ENCODE measurements around the gene MTUS2.
A peak's percentile ranks its signal among the peaks of the same experiment; 100 is the strongest.

The MTUS2 gene

DNA sequence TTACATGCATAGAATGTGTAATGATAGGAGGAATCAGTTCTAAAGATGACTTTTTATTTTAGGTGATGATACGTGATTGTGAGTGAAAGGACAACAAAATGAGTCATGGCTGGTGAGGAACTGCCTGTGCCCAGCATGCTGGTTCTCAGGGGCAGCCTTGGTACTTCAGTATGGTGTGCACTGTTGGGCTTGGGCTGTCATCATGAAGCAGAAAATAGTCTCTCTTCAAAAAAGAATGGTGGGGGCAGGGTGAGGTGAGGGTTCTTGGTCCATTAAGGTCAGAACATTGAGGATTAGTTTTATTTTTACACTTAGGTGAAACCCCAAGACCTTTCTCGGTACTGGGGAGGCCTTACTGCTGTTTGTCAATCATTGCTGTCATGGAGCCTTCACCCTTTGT lies 309.5 kb downstream of the MTUS2 start:
- Histone ChIP-seq H3K27me3 (ENCODE audit: control insufficient read depth in 1 of 2, insufficient read depth in 2 of 2, low read length in 2 of 2) (no peaks in the 10 kb centered on the region), H3K27ac (ENCODE audit: low read length) (no peak overlapping the region), H3K36me3 (ENCODE audit: control insufficient read depth in 2 of 2, insufficient read depth in 2 of 2, low read length in 2 of 2) (no peaks in the 10 kb centered on the region), H3K9ac (ENCODE audit: low read length in 2 of 2) (no peak overlapping the region), H3K9me3 (ENCODE audit: control insufficient read depth in 2 of 2, low read length in 2 of 2) (peaks cover 0 to 2% of the 10 kb centered on the region in 2 donors), H3K4me1 (ENCODE audit: control insufficient read depth, insufficient read depth, low read length) (no peaks in the 10 kb centered on the region), H3K4me3 (ENCODE audit: low read length in 2 of 2) (no peak overlapping the region)

DNA sequence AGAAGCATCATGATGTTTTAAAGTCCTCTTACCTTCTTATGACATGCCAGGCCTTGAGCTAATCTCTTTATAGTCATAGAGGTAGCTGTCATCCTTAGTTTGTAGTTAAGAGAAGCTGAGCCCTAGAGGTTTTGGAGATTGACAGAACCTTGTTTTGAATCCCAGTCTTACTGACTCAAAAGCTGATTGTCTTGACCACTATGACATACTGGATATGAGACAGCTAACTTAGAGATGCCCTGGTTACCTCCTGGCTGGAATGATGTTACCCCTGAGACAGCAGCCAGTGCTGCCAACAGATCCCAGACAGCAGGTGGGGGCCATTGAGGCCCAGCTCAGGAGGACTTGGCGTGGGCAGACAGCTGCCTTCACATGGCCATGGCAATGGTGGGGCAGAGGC lies 311.0 kb downstream of the MTUS2 start:
- H3K4me3 ChIP-seq (ENCODE audit: low read length in 2 of 2), result no peak overlapping the region
- peaks cover 0 to 2% of the 10 kb centered on the region in 2 donors for H3K9me3 ChIP-seq (ENCODE audit: control insufficient read depth in 2 of 2, low read length in 2 of 2)
- no peak overlapping the region for H3K9ac ChIP-seq (ENCODE audit: low read length in 2 of 2)
- H3K4me1 ChIP-seq (ENCODE audit: control insufficient read depth, insufficient read depth, low read length), result no peaks in the 10 kb centered on the region
- no peak overlapping the region for H3K27ac ChIP-seq (ENCODE audit: low read length)
- H3K27me3 ChIP-seq (ENCODE audit: control insufficient read depth in 1 of 2, insufficient read depth in 2 of 2, low read length in 2 of 2), result no peaks in the 10 kb centered on the region
- H3K36me3 ChIP-seq (ENCODE audit: control insufficient read depth in 2 of 2, insufficient read depth in 2 of 2, low read length in 2 of 2), result no peaks in the 10 kb centered on the region

DNA sequence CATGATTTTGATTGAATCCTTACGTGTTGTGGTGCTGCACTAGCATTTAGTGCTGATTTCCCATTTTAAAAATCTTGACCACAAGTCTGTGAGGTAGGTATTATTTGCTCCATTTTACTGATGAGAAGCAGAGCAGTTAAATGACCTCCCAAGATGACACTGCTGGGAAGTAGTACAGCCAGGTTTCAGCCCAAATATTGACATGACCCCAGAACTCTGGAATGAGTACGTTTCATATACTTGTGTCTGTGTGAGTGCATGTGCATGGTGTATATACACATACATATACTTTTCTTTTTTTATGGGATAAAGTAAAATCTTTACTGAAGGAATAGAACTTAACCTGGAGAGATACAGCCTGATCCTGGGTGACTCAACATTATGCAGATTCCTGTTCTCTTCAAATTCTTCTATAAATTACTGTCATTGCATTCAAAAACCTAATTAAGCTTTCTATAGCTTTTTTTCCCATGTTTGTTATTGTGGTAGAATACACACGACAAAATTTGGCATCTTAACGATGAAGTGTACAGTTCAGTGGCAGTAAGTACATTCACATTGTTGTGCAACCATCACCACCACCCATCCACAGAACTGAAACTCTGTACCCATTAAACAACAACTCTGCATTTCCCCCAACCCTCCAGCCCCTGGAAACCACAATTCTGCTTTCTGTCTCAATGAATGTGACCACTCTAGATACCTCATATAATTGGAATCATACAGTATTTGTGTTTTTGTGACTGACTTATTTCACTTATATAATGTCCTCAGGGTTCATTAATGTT lies 311.9 kb downstream of the MTUS2 start:
- no peaks in the 10 kb centered on the region for H3K27me3 ChIP-seq (ENCODE audit: control insufficient read depth in 1 of 2, insufficient read depth in 2 of 2, low read length in 2 of 2)
- no peak overlapping the region for H3K9ac ChIP-seq (ENCODE audit: low read length in 2 of 2)
- H3K27ac ChIP-seq (ENCODE audit: low read length), result no peak overlapping the region
- H3K36me3 ChIP-seq (ENCODE audit: control insufficient read depth in 2 of 2, insufficient read depth in 2 of 2, low read length in 2 of 2), result no peaks in the 10 kb centered on the region
- no peak overlapping the region for H3K4me3 ChIP-seq (ENCODE audit: low read length in 2 of 2)
- H3K9me3 ChIP-seq (ENCODE audit: control insufficient read depth in 2 of 2, low read length in 2 of 2), result peaks cover 0 to 6% of the 10 kb centered on the region in 2 donors
- H3K4me1 ChIP-seq (ENCODE audit: control insufficient read depth, insufficient read depth, low read length), result no peaks in the 10 kb centered on the region

DNA sequence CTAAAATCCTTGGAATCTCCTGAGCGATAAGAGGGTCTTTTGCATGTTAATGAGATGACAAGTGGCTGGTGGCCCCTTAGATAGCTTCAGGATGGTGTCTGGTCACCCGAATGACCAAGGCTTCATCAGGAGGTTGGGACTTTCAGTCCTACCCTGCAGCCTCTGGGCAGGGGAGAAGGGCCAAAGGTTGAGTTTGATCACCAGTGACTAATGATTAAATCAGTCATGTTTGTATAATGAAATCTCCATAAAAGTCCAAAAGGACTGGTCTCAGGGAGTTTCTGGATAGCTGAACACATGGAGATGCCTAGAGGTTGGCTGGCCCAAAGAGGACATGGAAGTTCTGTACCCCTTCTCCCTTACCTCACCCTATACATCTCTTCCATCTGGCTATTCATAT lies 316.2 kb downstream of the MTUS2 start:
- Histone ChIP-seq H3K27me3 (ENCODE audit: control insufficient read depth in 1 of 2, insufficient read depth in 2 of 2, low read length in 2 of 2) (no peaks in the 10 kb centered on the region), H3K9me3 (ENCODE audit: control insufficient read depth in 2 of 2, low read length in 2 of 2) (peaks cover 0 to 9% of the 10 kb centered on the region in 2 donors), H3K9ac (ENCODE audit: low read length in 2 of 2) (no peak overlapping the region)

DNA sequence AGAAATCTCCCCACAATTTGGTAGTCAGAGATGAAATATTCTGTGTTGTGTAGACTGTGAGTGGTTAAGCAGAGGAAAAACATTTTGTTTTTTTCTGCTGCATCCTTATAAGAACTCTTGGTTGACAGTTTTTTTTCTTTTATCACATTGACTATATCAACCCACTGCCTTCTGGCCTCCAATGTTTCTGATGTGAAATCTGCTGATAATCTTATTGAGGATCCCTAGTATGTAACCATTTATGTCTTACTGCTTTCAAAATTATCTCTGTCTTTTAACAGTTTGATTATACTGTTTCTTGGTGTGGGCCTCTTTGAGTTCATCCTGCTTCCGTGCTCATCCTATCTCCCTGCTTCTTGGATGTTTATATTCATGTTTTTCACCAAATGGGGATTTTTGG lies 316.9 kb downstream of the MTUS2 start:
- peaks cover 0 to 9% of the 10 kb centered on the region in 2 donors for H3K9me3 ChIP-seq (ENCODE audit: control insufficient read depth in 2 of 2, low read length in 2 of 2)
- no peaks in the 10 kb centered on the region for H3K27me3 ChIP-seq (ENCODE audit: control insufficient read depth in 1 of 2, insufficient read depth in 2 of 2, low read length in 2 of 2)
- H3K9ac ChIP-seq (ENCODE audit: low read length in 2 of 2), result no peak overlapping the region
- H3K4me3 ChIP-seq (ENCODE audit: low read length in 2 of 2), result no peak overlapping the region
- no peaks in the 10 kb centered on the region for H3K36me3 ChIP-seq (ENCODE audit: control insufficient read depth in 2 of 2, insufficient read depth in 2 of 2, low read length in 2 of 2)
- no peak overlapping the region for H3K27ac ChIP-seq (ENCODE audit: low read length)
- peaks cover 12% of the 10 kb centered on the region for H3K4me1 ChIP-seq (ENCODE audit: control insufficient read depth, insufficient read depth, low read length)

More for the DNA sequence above, 316.2 kb downstream of the MTUS2 start:
- Histone ChIP-seq H3K4me1 (ENCODE audit: control insufficient read depth, insufficient read depth, low read length) (peaks cover 12% of the 10 kb centered on the region), H3K4me3 (ENCODE audit: low read length in 2 of 2) (no peak overlapping the region), H3K27ac (ENCODE audit: low read length) (no peak overlapping the region), H3K36me3 (ENCODE audit: control insufficient read depth in 2 of 2, insufficient read depth in 2 of 2, low read length in 2 of 2) (no peaks in the 10 kb centered on the region)

DNA sequence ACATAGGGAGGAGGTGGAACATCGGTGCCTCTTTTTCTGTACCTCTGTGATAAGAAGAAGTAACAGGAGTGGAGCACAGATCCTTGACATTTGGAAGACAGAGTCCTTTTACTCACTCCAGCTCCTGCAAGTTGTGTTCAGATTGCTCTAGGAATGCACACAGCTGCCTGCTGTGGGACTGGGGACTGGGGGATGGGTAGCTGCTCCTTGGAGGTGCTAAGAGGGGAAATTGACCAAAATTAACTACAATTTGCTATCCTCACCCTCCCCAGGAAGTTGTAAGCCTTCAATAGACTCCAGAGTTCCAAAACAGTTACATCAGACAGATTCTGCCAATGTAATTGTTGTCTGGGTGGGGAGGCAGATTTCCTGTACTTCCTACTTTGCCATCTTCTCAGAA lies 317.9 kb downstream of the MTUS2 start:
- H3K4me1 ChIP-seq (ENCODE audit: control insufficient read depth, insufficient read depth, low read length), result peaks cover 12% of the 10 kb centered on the region
- no peak overlapping the region for H3K27ac ChIP-seq (ENCODE audit: low read length)
- no peak overlapping the region for H3K9ac ChIP-seq (ENCODE audit: low read length in 2 of 2)
- H3K36me3 ChIP-seq (ENCODE audit: control insufficient read depth in 2 of 2, insufficient read depth in 2 of 2, low read length in 2 of 2), result no peaks in the 10 kb centered on the region
- no peaks in the 10 kb centered on the region for H3K27me3 ChIP-seq (ENCODE audit: control insufficient read depth in 1 of 2, insufficient read depth in 2 of 2, low read length in 2 of 2)
- peaks cover 0 to 7% of the 10 kb centered on the region in 2 donors for H3K9me3 ChIP-seq (ENCODE audit: control insufficient read depth in 2 of 2, low read length in 2 of 2)
- H3K4me3 ChIP-seq (ENCODE audit: low read length in 2 of 2), result no peak overlapping the region

DNA sequence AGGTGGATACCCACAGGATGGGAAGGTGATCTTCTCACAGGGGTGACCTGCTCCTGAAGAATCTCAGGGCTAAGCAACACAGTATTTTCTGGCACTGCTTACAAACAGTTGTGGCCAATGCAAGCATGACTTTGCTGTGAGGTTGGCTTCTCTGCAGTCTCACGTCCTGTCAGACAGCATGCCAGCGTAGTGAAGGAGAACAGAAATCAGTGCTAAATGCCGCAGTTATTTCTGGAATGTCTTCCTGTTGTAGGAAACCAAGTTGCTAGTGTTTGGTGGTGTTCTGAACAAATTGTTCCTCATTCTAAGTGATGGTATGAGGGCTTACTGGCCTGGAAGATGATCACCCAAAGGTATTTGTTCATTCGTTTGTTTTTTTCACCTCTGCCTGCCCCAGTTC lies 320.1 kb downstream of the MTUS2 start:
- no peaks in the 10 kb centered on the region for H3K36me3 ChIP-seq (ENCODE audit: control insufficient read depth in 2 of 2, insufficient read depth in 2 of 2, low read length in 2 of 2)
- peak overlapping the region in 1 of 2 donors; percentile 31 for H3K4me3 ChIP-seq (ENCODE audit: low read length in 2 of 2)
- H3K9ac ChIP-seq (ENCODE audit: low read length in 2 of 2), result peak overlapping the region in 1 of 2 donors; percentile 42
- H3K9me3 ChIP-seq (ENCODE audit: control insufficient read depth in 2 of 2, low read length in 2 of 2), result peaks cover 0 to 7% of the 10 kb centered on the region in 2 donors
- peak overlapping the region; percentile 66 for H3K27ac ChIP-seq (ENCODE audit: low read length)
- H3K4me1 ChIP-seq (ENCODE audit: control insufficient read depth, insufficient read depth, low read length), result peaks cover 12% of the 10 kb centered on the region
- no peaks in the 10 kb centered on the region for H3K27me3 ChIP-seq (ENCODE audit: control insufficient read depth in 1 of 2, insufficient read depth in 2 of 2, low read length in 2 of 2)

DNA sequence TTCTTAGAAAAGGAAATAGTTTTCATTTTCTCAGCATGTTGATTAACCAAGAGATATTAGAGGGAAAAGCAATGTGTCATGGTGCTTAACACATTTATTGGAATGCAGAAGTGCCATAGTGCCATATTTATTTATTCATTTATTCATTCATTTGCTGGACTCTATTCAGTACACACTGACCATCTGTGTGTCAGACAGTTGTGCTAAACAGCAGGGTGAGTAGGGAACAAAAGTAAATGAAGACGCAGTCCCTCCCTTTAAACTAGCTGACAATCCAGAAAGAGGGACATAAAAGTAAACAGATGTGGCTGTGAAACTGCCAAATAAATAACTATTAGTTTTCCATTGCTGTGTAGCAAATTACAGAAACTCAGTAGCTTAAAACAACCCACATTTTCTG lies 323.7 kb downstream of the MTUS2 start:
- H3K36me3 ChIP-seq (ENCODE audit: control insufficient read depth in 2 of 2, insufficient read depth in 2 of 2, low read length in 2 of 2), result no peaks in the 10 kb centered on the region
- H3K27me3 ChIP-seq (ENCODE audit: control insufficient read depth in 1 of 2, insufficient read depth in 2 of 2, low read length in 2 of 2), result no peaks in the 10 kb centered on the region
- H3K27ac ChIP-seq (ENCODE audit: low read length), result no peak overlapping the region
- no peak overlapping the region for H3K9ac ChIP-seq (ENCODE audit: low read length in 2 of 2)
- H3K4me3 ChIP-seq (ENCODE audit: low read length in 2 of 2), result no peak overlapping the region
- peaks cover 0 to 4% of the 10 kb centered on the region in 2 donors for H3K9me3 ChIP-seq (ENCODE audit: control insufficient read depth in 2 of 2, low read length in 2 of 2)
- H3K4me1 ChIP-seq (ENCODE audit: control insufficient read depth, insufficient read depth, low read length), result peaks cover 12% of the 10 kb centered on the region

DNA sequence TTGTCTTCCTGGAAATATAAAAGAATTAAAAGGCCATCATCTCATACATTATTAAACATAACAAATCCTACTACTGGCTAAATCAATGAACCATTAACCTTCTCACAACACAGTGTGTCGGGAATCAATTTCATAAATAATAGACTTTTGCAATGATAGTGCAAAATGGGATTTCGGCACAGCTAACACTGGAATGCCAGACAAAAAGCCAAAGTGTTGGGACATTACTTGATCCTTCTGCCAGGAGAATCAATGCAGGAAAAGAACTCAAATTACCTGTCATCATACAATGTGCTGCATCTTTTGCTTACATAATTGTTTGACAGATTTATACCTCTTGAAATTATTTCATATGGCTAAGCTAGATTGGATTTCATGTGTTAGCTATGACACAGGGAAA lies 334.3 kb downstream of the MTUS2 start:
- no peaks in the 10 kb centered on the region for H3K9me3 ChIP-seq (ENCODE audit: control insufficient read depth in 2 of 2, low read length in 2 of 2)
- H3K27me3 ChIP-seq (ENCODE audit: control insufficient read depth in 1 of 2, insufficient read depth in 2 of 2, low read length in 2 of 2), result no peaks in the 10 kb centered on the region
- no peak overlapping the region for H3K27ac ChIP-seq (ENCODE audit: low read length)
- no peak overlapping the region for H3K4me3 ChIP-seq (ENCODE audit: low read length in 2 of 2)
- H3K9ac ChIP-seq (ENCODE audit: low read length in 2 of 2), result no peak overlapping the region
- no peaks in the 10 kb centered on the region for H3K36me3 ChIP-seq (ENCODE audit: control insufficient read depth in 2 of 2, insufficient read depth in 2 of 2, low read length in 2 of 2)
- no peaks in the 10 kb centered on the region for H3K4me1 ChIP-seq (ENCODE audit: control insufficient read depth, insufficient read depth, low read length)

DNA sequence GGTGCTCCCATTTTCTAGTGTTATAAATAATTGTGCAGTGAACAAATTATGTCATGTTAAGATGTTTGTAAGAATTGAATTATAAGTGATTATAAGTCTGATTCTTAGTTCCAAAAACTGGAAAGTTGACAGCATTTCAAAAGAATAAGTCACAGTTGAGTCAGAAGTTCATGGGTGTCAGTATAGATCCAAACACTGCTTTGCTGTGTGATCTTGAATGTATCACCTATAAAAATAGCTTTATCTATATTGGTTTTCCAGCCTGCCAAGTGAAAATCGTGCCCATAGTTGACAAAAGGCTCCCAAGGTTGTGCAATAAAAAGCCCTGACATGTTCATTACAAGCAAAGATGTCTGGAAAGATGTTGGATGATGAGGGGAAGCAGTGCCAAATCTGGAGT lies 336.0 kb downstream of the MTUS2 start:
- no peaks in the 10 kb centered on the region for H3K27me3 ChIP-seq (ENCODE audit: control insufficient read depth in 1 of 2, insufficient read depth in 2 of 2, low read length in 2 of 2)

DNA sequence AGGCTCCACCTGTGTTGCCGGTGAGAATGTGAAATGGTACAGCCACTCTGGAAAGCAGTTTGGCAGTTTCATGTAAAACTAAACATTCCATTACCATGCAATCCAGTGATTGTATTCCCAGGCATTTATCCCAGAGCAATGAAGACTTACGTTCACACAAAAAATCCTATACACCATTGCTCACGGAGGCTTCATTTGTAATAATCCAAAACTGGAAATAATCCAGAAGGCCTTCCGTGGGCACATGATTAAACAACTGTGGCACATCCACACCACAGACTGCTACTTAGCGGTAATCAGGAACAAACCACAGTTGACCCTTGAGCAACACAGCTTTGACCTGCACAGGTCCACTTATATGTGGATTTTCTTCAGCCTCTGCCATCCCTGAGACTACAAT lies 339.7 kb downstream of the MTUS2 start:
- Histone ChIP-seq H3K9ac (ENCODE audit: low read length in 2 of 2) (no peak overlapping the region), H3K4me3 (ENCODE audit: low read length in 2 of 2) (no peak overlapping the region), H3K27me3 (ENCODE audit: control insufficient read depth in 1 of 2, insufficient read depth in 2 of 2, low read length in 2 of 2) (no peaks in the 10 kb centered on the region), H3K9me3 (ENCODE audit: control insufficient read depth in 2 of 2, low read length in 2 of 2) (no peaks in the 10 kb centered on the region), H3K4me1 (ENCODE audit: control insufficient read depth, insufficient read depth, low read length) (no peaks in the 10 kb centered on the region), H3K27ac (ENCODE audit: low read length) (no peak overlapping the region), H3K36me3 (ENCODE audit: control insufficient read depth in 2 of 2, insufficient read depth in 2 of 2, low read length in 2 of 2) (no peaks in the 10 kb centered on the region)

More for the DNA sequence above, 336.0 kb downstream of the MTUS2 start:
- H3K36me3 ChIP-seq (ENCODE audit: control insufficient read depth in 2 of 2, insufficient read depth in 2 of 2, low read length in 2 of 2), result no peaks in the 10 kb centered on the region
- H3K4me3 ChIP-seq (ENCODE audit: low read length in 2 of 2), result no peak overlapping the region
- H3K4me1 ChIP-seq (ENCODE audit: control insufficient read depth, insufficient read depth, low read length), result no peaks in the 10 kb centered on the region
- H3K9me3 ChIP-seq (ENCODE audit: control insufficient read depth in 2 of 2, low read length in 2 of 2), result no peaks in the 10 kb centered on the region
- H3K9ac ChIP-seq (ENCODE audit: low read length in 2 of 2), result no peak overlapping the region
- no peak overlapping the region for H3K27ac ChIP-seq (ENCODE audit: low read length)

Data from stomach smooth muscle (tissue), 2 donors.